H7 (cell line): ENCODE results near the gene RGS6. TPM values are rescaled to one million over a fixed set of nuclear protein-coding genes. Genes with fewer than 3 reads are reported as not detected.
A peak's percentile ranks its signal among the peaks of the same experiment; 100 is the strongest.

Experiments used
- DNase-seq: peaks from one replicate; pipeline ENCODE4 v3.0.0; 2012
- H3K27me3 ChIP-seq: 2 replicates; pipeline ENCODE4 v1.6.0; 2011; ENCODE audit warnings: mild to moderate bottlenecking, low read length; ENCODE audit not compliant: control insufficient read depth, insufficient read depth
- H3K36me3 ChIP-seq: replicated peaks from 2 replicates; pipeline ENCODE4 v1.5.1; 2011; ENCODE audit warnings: low read length; ENCODE audit not compliant: control insufficient read depth, insufficient read depth
- H3K4me3 ChIP-seq: 2 replicates; pipeline ENCODE4 v1.5.1; 2011; ENCODE audit warnings: low read depth, mild to moderate bottlenecking, control low read depth, low read length, moderate library complexity; ENCODE audit not compliant: insufficient read depth
- total RNA-seq: library from RNA; depleted of rRNA; stranded (reverse); fragments of >200 nt; shearing (Covaris generic); gene quantifications from 2 replicates; pipeline ENCODE4 v1.2.3, GENCODE V29; 2014

Gene RGS6
- total RNA-seq, 1 experiment from 2014 or later, result 0.87 TPM

DNA sequence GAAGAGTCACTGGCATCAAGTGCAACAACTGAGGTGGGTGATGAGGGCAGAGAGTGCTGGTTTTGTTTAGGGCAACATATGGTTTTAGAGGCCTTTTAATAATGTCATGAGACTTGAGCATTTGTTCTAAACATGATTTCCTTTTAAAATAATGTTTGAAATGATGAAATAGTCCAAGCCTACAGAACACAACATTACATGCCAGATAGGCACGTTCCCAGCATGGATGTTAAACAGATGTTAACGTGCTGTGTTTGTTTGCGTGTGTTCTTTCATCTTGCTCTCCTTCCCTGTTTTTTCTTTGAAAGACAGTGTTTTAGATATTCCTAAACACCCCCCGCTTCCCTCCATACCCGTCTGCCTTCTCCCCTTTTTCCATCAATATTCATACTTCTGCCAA, 82.3 kb downstream of the RGS6 start:
- no peak for DNase-seq
- H3K27me3 ChIP-seq, result no peaks in the 10 kb centered on the region
- H3K36me3 ChIP-seq, result no peaks in the 10 kb centered on the region
- H3K4me3 ChIP-seq, result no peak overlapping the region

DNA sequence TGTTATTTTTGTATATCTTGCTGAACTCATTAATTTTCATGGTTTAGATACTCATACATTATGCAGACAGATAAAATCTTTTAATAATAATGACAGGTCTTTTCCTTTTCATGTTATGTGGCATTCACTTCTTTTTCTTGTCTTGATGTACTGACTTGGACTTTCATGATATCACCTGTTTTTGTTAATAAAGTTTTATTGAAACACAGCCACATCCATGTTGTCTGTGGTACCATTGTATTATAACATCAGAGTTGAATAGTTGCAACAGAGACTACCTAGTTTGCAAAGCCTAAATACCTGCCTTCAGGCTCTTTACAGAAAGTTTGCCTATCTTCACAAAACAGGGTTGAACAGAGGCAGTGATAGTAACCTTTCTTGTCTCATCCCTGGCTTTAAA, 85.1 kb downstream of the RGS6 start:
- Histone ChIP-seq H3K36me3 (no peaks in the 10 kb centered on the region), H3K27me3 (no peaks in the 10 kb centered on the region), H3K4me3 (no peak overlapping the region)
- no peak for DNase-seq

DNA sequence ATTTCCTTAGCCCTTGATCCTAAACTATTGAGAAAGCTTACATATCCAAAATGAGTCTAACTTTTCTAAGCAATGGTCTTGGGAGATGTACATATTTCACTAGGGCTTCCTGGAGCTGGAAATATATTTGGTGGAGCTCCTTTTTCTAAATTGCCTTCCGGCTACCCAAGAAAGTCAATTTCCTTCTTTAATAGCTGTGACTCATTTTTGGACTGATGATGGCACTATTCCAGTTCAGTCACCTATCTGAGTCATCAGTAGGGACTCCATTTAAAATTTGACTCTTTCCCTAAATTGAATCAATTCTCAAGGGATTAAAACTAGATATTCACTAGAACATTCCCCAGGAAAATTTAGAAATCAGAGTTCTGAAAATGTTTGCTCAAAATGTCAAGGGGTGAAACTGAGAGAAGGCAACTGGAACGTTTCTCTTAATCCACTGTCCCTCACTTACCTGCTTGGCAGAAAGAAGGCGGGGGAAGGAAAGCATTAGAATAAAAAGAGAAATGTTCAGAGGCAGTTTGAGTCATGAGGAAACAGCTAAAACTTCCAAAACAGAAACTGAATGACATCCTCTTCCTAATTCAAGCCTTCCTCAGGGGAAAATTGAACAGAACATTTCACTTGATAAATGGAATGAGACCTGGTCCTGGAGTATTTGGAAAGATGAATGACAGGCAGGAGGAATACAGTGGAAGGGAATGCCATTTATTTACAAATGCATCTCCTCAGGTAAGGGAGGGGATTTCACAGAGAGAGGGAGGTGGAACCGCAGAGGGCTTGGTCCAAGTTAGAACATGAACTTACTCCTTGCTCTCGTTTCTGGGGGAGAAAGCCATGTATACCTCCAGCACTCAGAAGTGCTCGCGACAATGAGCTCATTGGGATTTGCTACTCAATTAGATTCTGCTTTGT, 91.2 kb downstream of the RGS6 start:
- peak; percentile 17 for DNase-seq
- no peak overlapping the region for H3K4me3 ChIP-seq
- H3K36me3 ChIP-seq, result no peaks in the 10 kb centered on the region
- H3K27me3 ChIP-seq, result no peaks in the 10 kb centered on the region

DNA sequence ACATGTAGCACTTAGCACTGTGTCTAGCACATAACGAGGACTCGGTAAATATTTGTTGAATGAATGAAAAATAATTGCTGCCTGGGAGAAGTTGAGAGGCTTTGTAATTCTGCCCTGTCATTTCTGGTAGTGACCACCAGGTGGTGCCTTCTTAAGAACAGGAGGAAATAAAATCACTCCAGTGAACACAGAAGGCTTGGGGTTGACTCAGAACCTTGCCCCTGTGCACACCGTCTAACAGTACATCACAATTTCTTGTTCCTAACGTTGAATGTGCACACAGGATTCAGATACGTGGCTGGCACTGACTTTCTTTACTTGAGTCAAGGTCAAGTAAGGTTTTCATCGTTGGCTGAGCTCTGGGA, 91.8 kb downstream of the RGS6 start:
- H3K4me3 ChIP-seq, result no peak overlapping the region
- peak; percentile 32 for DNase-seq
- H3K36me3 ChIP-seq, result no peaks in the 10 kb centered on the region

DNA sequence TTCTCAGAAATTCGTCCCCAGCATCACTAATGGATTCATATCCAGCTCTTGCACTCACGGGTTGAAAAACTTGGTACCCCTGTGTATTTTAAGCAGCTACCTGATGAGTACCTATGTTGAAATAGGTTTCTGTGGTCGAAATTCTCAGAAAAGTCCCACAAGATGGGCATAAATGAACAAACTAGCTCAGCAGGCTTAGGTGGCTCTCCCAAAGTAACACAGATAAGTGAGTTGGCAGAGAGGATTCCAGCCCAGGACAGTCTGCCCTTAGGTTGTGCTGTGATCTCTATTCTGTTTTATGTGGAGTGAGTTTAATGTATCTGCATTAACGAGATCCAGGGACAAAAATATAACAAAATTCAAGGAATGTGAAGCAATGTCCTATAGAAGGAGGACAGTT, 92.3 kb downstream of the RGS6 start:
- DNase-seq, result no peak
- Histone ChIP-seq H3K27me3 (no peaks in the 10 kb centered on the region), H3K36me3 (no peaks in the 10 kb centered on the region), H3K4me3 (no peak overlapping the region)

More for the DNA sequence above, 91.8 kb downstream of the RGS6 start:
- H3K27me3 ChIP-seq, result no peaks in the 10 kb centered on the region

DNA sequence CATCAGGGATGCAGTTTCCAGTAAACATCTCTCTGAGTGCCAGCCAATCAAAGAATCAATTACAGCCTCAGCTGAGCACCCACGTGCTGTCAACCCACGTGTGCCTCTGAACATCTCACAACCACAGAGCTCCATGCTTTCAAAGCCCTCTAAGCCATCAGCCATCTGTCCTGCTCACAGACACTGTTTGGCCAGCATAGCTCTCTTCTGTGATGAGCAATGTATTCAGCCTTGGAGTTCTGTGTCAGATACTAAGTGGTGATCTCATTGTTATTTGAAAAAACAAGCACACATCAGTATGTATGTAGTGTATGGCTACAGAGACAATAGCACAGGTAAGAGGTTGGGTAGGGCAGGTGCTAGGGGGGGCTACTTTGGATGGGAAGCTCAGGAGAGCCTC, 94.3 kb downstream of the RGS6 start:
- DNase-seq, result no peak
- no peak overlapping the region for H3K4me3 ChIP-seq
- H3K36me3 ChIP-seq, result no peaks in the 10 kb centered on the region
- H3K27me3 ChIP-seq, result no peaks in the 10 kb centered on the region

GRCh38 chr14:72027061-72027460, 94.8 kb downstream of the RGS6 start:
- Histone ChIP-seq H3K27me3 (no peaks in the 10 kb centered on the region), H3K4me3 (no peak overlapping the region), H3K36me3 (no peaks in the 10 kb centered on the region)
- DNase-seq, result no peak

- Histone ChIP-seq H3K27me3 (no peaks in the 10 kb centered on the region), H3K4me3 (no peak overlapping the region)
- DNase-seq, result no peak
These were observed 101.1 kb downstream of the RGS6 start for GRCh38 chr14:72033365-72033764.

DNA sequence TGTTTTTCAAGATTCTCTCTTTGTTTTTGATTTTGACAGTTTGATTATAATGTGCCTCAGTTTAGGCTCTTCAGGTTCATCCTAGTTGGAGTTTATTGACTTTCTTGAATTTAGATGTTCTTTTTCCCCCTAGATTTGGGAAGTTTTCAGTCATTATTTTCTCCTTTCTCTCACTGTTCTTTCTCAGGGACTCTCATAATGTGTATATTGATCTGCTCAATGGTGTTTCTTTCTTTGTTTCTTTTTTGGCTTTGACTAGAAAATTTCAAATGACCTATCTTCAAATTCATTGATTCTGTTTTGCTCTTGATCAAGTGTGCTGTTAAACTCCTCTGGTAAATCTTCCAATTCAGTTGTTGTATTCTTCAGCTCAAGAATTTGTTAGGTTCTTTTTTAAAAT, 108.3 kb downstream of the RGS6 start:
- no peak overlapping the region for H3K4me3 ChIP-seq
- no peak for DNase-seq
- H3K27me3 ChIP-seq, result no peaks in the 10 kb centered on the region; the same call in 1 of the 2 replicates
- no peaks in the 10 kb centered on the region for H3K36me3 ChIP-seq

More at GRCh38 chr14:72033365-72033764, 101.1 kb downstream of the RGS6 start:
- no peaks in the 10 kb centered on the region for H3K36me3 ChIP-seq

DNA sequence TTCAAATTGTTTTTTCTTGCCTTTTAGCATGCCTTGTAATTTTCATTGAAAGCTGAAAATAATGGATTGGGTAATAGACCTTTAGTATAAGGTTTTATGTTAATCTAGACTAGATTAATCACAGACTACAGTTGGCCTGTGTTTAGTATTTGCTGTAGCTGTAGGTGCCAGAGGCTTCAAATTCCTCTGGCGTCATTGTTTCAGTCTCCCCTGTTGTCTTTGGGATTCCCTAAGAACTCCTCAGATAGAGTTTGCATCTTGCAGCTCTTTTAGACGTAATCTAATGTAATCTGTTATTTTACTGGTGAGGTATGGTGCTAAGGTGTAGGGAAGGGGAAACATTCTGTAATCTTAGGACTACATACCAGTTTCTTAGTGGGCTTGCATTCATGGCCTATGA, 113.0 kb downstream of the RGS6 start:
- no peak overlapping the region for H3K4me3 ChIP-seq
- DNase-seq, result no peak
- no peaks in the 10 kb centered on the region for H3K36me3 ChIP-seq
- no peaks in the 10 kb centered on the region; the same call in 1 of the 2 replicates for H3K27me3 ChIP-seq

DNA sequence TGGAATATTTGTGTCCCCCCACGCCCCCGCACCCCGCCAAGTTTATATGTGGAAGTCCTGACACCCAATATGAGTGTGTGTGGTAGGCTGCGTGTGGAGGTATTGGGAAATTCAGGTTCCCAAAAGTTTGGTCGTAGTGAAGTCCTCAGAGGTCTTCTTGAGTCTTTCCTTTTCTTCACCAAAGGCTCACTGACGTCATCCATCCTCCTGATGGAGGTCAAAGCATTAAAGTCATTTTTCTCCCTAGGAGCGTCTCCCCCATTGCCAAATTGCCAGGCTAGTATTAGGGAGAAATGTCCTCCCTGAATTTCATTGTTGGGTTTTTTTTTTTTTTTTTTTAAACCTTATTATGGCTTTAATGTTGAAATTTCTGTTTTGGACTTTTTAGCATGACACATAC, 113.7 kb downstream of the RGS6 start:
- DNase-seq, result no peak
- Histone ChIP-seq H3K36me3 (no peaks in the 10 kb centered on the region), H3K4me3 (no peak overlapping the region), H3K27me3 (no peaks in the 10 kb centered on the region; the same call in 1 of the 2 replicates)

DNA sequence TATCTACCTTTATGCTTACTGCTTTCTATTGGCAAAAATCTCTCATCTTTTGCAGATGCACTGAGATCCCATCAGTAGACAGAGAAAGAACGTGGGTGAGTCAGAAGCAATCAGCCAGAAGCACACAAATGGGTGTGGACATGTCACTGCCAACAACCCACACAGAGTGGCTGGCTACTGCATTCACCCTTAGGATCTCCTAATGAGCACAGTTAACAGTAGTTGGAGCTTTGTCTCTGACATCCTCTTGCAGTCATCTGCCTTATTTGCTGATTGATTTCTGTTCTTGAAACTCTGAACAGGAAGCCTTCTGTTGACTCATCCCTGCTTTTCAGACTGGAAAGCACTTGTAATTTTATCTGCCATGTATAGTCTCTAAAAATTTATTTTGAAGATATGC, 117.2 kb downstream of the RGS6 start:
- Histone ChIP-seq H3K4me3 (no peak overlapping the region), H3K27me3 (no peaks in the 10 kb centered on the region), H3K36me3 (no peaks in the 10 kb centered on the region)
- DNase-seq, result no peak

DNA sequence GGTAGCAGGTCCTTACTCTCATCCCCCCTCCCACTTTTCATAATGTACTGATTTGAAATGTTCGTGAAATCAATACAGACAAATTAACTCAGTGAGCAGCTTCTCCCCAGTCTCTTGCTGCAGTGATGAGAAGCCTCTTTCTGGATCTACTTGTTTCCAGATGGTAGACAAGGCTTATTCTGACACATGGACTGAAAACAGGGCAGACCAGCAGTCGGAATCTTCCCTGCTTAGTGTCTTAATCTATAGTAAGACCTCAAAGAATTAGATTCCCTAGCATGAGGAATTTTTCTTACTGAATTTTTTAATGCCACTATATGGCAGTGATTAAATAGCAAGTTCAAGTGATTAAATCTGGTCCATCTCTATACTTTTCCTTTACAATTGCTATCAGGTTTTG, 120.1 kb downstream of the RGS6 start:
- Histone ChIP-seq H3K4me3 (no peak overlapping the region), H3K27me3 (no peaks in the 10 kb centered on the region)
- no peak for DNase-seq

GRCh38 chr14:72053651-72054050, 121.4 kb downstream of the RGS6 start:
- no peaks in the 10 kb centered on the region for H3K36me3 ChIP-seq
- H3K4me3 ChIP-seq, result no peak overlapping the region
- no peak for DNase-seq
- H3K27me3 ChIP-seq, result no peaks in the 10 kb centered on the region

More for the DNA sequence above, 120.1 kb downstream of the RGS6 start:
- H3K36me3 ChIP-seq, result no peaks in the 10 kb centered on the region

- Histone ChIP-seq H3K36me3 (no peaks in the 10 kb centered on the region), H3K4me3 (no peak overlapping the region), H3K27me3 (no peaks in the 10 kb centered on the region)
- DNase-seq, result no peak
These were observed 122.7 kb downstream of the RGS6 start for GRCh38 chr14:72054911-72055310.
